Measurements from ENCODE around the gene LPP.

- TF ChIP-seq, protein P1, sequence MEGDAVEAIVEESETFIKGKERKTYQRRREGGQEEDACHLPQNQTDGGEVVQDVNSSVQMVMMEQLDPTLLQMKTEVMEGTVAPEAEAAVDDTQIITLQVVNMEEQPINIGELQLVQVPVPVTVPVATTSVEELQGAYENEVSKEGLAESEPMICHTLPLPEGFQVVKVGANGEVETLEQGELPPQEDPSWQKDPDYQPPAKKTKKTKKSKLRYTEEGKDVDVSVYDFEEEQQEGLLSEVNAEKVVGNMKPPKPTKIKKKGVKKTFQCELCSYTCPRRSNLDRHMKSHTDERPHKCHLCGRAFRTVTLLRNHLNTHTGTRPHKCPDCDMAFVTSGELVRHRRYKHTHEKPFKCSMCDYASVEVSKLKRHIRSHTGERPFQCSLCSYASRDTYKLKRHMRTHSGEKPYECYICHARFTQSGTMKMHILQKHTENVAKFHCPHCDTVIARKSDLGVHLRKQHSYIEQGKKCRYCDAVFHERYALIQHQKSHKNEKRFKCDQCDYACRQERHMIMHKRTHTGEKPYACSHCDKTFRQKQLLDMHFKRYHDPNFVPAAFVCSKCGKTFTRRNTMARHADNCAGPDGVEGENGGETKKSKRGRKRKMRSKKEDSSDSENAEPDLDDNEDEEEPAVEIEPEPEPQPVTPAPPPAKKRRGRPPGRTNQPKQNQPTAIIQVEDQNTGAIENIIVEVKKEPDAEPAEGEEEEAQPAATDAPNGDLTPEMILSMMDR (IDR thresholded peaks at IDR 0.05; ENCODE audit: insufficient read depth, low read depth, low read length), result no peak
- TF ChIP-seq EZH2 (IDR thresholded peaks at IDR 0.05; ENCODE audit: insufficient read depth, low read length), result no peak
Observed at GRCh38 chr3:188537606-188538005, 383.6 kb downstream of the LPP start.
